HepG2 (cell line): ENCODE results near the gene NFS1. TPM values are rescaled to one million over a fixed set of nuclear protein-coding genes. Genes with fewer than 3 reads are reported as not detected.

ENCODE experiments used
- ADNP ChIP-seq: sonication (generic); formaldehyde crosslinking; IDR thresholded peaks from 2 replicates; pipeline ENCODE4 v1.4.0; 2020; ENCODE audit warnings: missing genetic modification reagents
- CBX2 ChIP-seq, 2 experiments: fragments of 200-600 bp in 1 of 2; sonication (generic); formaldehyde crosslinking in 1 of 2; IDR thresholded peaks; 2 replicates each; pipeline versions ENCODE4 v1.7.0 to v1.8.1; 2018 to 2022; ENCODE audit warnings: low read depth in 2 of 2, low read length in 1 of 2, mild to moderate bottlenecking in 1 of 2, missing genetic modification reagents in 1 of 2
- CEBPG ChIP-seq: IDR thresholded peaks from 2 replicates; pipeline ENCODE4 v1.6.1; 2016
- CENPT ChIP-seq: sonication (generic); formaldehyde crosslinking; IDR thresholded peaks from 2 replicates; pipeline ENCODE4 v1.8.0; 2022; ENCODE audit warnings: low read depth, mild to moderate bottlenecking, moderate library complexity, missing genetic modification reagents
- MAF1 ChIP-seq: sonication (generic); formaldehyde crosslinking; IDR thresholded peaks from 2 replicates; pipeline ENCODE4 v1.5.0; 2020; ENCODE audit warnings: missing genetic modification reagents, borderline replicate concordance
- NRL ChIP-seq: sonication (generic); formaldehyde crosslinking; IDR thresholded peaks from 2 replicates; pipeline ENCODE4 v1.5.0; 2020; ENCODE audit warnings: missing genetic modification reagents, mild to moderate bottlenecking, moderate library complexity, borderline replicate concordance
- SCMH1 ChIP-seq: sonication (generic); formaldehyde crosslinking; IDR thresholded peaks from 2 replicates; pipeline ENCODE4 v1.9.0; 2021; ENCODE audit warnings: missing genetic modification reagents, mild to moderate bottlenecking, borderline replicate concordance
- SRSF9 ChIP-seq: fragments of 200-400 bp; formaldehyde crosslinking; IDR thresholded peaks from 2 replicates; pipeline ENCODE4 v1.6.1; 2018; ENCODE audit warnings: borderline replicate concordance, mild to moderate bottlenecking, low read depth, low read length; ENCODE audit not compliant: insufficient read depth, poor library complexity, severe bottlenecking
- XRCC5 ChIP-seq: fragments of 200-400 bp; formaldehyde crosslinking; optimal IDR thresholded peaks from 2 replicates; pipeline ENCODE3; 2017; ENCODE audit warnings: mild to moderate bottlenecking, low read length
- ZNF510 ChIP-seq: sonication (generic); formaldehyde crosslinking; IDR thresholded peaks from 2 replicates; pipeline ENCODE4 v1.4.0; 2020; ENCODE audit warnings: low read depth, mild to moderate bottlenecking, missing genetic modification reagents
- ZNF597 ChIP-seq: sonication (generic); formaldehyde crosslinking; IDR thresholded peaks from 2 replicates; pipeline ENCODE4 v1.5.0; 2020; ENCODE audit warnings: missing genetic modification reagents
- ZNF777 ChIP-seq: sonication (generic); formaldehyde crosslinking; IDR thresholded peaks from 2 replicates; pipeline ENCODE4 v1.4.0; 2020; ENCODE audit warnings: missing genetic modification reagents
- polyA plus RNA-seq, 8 experiments: library from polyadenylated mRNA; depleted of rRNA in 3 of 8; stranded (reverse) in 7 of 8; unstranded in 1 of 8; fragments of >200 nt; fragmentation: Illumina TruSeq in 4 of 8; extraction: Trizol in 4 of 8; gene quantifications; 2 replicates each; pipeline versions ENCODE4 v1.2.1 to v1.2.3, GENCODE V29; 2011 to 2016; ENCODE audit warnings: low read depth in 4 of 8, missing spikeins in 1 of 8, mixed read lengths in 1 of 8; ENCODE audit not compliant: insufficient read depth in 1 of 8
- total RNA-seq, 5 experiments: library from RNA; depleted of rRNA; stranded (reverse); fragments of >200 nt; fragmentation: Illumina TruSeq; extraction: Trizol; gene quantifications; 2 replicates each; pipeline ENCODE4 v1.2.3, GENCODE V29; 2016; ENCODE audit warnings: low read depth in 1 of 5
- TF ChIP-seq, protein P1 (sequence below): sonication (generic); formaldehyde crosslinking; IDR thresholded peaks from 2 replicates; pipeline ENCODE4 v1.5.1; 2020; ENCODE audit warnings: mild to moderate bottlenecking, missing genetic modification reagents, moderate library complexity
- TF ChIP-seq, protein P2 (sequence below): sonication (generic); formaldehyde crosslinking; IDR thresholded peaks from one replicate; pipeline ENCODE4 v1.5.1; 2020; ENCODE audit warnings: mild to moderate bottlenecking, missing genetic modification reagents; ENCODE audit errors: not compliant biosample characterization
- TF ChIP-seq, protein P3 (sequence below): sonication (generic); formaldehyde crosslinking; IDR thresholded peaks from 2 replicates; pipeline ENCODE4 v1.5.0; 2020; ENCODE audit warnings: mild to moderate bottlenecking, missing genetic modification reagents, moderate library complexity

NFS1 gene
- total and polyA plus RNA-seq, 2 of the 13 experiments (the other 11 are each of a cell fraction or from before 2014, with no cell fraction given) = 65.9 to 88.1 TPM

- peak; percentile 99; the same call in 1 of the 2 replicates for TF ChIP-seq ZNF510
- TF ChIP-seq ADNP = no peak; the same call in 1 of the 2 replicates
- no peak for TF ChIP-seq ZNF597 (CRISPR knock-in tag)
- TF ChIP-seq, protein P1, sequence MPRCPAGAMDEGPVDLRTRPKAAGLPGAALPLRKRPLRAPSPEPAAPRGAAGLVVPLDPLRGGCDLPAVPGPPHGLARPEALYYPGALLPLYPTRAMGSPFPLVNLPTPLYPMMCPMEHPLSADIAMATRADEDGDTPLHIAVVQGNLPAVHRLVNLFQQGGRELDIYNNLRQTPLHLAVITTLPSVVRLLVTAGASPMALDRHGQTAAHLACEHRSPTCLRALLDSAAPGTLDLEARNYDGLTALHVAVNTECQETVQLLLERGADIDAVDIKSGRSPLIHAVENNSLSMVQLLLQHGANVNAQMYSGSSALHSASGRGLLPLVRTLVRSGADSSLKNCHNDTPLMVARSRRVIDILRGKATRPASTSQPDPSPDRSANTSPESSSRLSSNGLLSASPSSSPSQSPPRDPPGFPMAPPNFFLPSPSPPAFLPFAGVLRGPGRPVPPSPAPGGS = peak; percentile 99
- TF ChIP-seq CBX2 (IDR thresholded peaks at IDR 0.05; ENCODE audit: low read depth, low read length) = no peak
- peak; percentile 45; the same call in 1 of the 2 replicates for TF ChIP-seq CBX2 (CRISPR knock-in tag; IDR thresholded peaks at IDR 0.05; ENCODE audit: low read depth)
- peak; percentile 95 for TF ChIP-seq NRL (CRISPR knock-in tag)
- peak; percentile 55; the same call in 1 of the 2 replicates for TF ChIP-seq CEBPG
- TF ChIP-seq SCMH1 (CRISPR knock-in tag) = no peak
- TF ChIP-seq ZNF777 = peak; percentile 77
- TF ChIP-seq MAF1 = no peak; the same call in 1 of the 2 replicates
- peak; percentile 88 for TF ChIP-seq CENPT (CRISPR knock-in tag)
- no peak for TF ChIP-seq SRSF9
- TF ChIP-seq, protein P2, sequence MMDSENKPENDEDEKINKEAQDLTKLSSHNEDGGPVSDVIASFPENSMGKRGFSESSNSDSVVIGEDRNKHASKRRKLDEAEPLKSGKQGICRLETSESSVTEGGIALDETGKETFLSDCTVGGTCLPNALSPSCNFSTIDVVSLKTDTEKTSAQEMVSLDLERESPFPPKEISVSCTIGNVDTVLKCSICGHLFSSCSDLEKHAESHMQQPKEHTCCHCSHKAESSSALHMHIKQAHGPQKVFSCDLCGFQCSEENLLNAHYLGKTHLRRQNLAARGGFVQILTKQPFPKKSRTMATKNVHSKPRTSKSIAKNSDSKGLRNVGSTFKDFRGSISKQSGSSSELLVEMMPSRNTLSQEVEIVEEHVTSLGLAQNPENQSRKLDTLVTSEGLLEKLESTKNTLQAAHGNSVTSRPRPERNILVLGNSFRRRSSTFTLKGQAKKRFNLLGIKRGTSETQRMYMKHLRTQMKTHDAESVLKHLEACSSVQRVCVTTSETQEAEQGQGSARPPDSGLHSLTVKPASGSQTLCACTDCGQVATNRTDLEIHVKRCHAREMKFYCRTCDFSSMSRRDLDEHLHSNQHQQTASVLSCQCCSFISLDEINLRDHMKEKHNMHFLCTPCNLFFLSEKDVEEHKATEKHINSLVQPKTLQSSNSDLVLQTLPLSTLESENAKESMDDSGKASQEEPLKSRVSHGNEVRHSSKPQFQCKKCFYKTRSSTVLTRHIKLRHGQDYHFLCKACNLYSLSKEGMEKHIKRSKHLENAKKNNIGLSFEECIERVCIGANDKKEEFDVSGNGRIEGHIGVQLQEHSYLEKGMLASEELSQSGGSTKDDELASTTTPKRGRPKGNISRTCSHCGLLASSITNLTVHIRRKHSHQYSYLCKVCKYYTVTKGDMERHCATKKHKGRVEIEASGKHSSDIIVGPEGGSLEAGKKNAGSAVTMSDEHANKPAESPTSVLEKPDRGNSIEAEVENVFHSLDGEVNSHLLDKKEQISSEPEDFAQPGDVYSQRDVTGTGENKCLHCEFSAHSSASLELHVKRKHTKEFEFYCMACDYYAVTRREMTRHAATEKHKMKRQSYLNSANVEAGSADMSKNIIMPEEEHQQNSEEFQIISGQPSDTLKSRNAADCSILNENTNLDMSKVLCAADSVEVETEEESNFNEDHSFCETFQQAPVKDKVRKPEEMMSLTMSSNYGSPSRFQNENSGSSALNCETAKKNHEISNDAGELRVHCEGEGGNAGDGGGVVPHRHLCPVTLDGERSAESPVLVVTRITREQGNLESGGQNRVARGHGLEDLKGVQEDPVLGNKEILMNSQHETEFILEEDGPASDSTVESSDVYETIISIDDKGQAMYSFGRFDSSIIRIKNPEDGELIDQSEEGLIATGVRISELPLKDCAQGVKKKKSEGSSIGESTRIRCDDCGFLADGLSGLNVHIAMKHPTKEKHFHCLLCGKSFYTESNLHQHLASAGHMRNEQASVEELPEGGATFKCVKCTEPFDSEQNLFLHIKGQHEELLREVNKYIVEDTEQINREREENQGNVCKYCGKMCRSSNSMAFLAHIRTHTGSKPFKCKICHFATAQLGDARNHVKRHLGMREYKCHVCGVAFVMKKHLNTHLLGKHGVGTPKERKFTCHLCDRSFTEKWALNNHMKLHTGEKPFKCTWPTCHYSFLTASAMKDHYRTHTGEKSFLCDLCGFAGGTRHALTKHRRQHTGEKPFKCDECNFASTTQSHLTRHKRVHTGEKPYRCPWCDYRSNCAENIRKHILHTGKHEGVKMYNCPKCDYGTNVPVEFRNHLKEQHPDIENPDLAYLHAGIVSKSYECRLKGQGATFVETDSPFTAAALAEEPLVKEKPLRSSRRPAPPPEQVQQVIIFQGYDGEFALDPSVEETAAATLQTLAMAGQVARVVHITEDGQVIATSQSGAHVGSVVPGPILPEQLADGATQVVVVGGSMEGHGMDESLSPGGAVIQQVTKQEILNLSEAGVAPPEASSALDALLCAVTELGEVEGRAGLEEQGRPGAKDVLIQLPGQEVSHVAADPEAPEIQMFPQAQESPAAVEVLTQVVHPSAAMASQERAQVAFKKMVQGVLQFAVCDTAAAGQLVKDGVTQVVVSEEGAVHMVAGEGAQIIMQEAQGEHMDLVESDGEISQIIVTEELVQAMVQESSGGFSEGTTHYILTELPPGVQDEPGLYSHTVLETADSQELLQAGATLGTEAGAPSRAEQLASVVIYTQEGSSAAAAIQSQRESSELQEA (CRISPR knock-in tag) = peak; percentile 99
- TF ChIP-seq, protein P3, sequence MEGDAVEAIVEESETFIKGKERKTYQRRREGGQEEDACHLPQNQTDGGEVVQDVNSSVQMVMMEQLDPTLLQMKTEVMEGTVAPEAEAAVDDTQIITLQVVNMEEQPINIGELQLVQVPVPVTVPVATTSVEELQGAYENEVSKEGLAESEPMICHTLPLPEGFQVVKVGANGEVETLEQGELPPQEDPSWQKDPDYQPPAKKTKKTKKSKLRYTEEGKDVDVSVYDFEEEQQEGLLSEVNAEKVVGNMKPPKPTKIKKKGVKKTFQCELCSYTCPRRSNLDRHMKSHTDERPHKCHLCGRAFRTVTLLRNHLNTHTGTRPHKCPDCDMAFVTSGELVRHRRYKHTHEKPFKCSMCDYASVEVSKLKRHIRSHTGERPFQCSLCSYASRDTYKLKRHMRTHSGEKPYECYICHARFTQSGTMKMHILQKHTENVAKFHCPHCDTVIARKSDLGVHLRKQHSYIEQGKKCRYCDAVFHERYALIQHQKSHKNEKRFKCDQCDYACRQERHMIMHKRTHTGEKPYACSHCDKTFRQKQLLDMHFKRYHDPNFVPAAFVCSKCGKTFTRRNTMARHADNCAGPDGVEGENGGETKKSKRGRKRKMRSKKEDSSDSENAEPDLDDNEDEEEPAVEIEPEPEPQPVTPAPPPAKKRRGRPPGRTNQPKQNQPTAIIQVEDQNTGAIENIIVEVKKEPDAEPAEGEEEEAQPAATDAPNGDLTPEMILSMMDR (CRISPR knock-in tag) = peak; percentile 30; the same call in 1 of the 2 replicates
- peak; percentile 74 for TF ChIP-seq XRCC5
Measured at GRCh38 chr20:35664466-35665206, 34.5 kb downstream of the NFS1 start, which contains the start of the genes CPNE1 and RBM12 (continued).
